PC-9 (cell line): Measurements from ENCODE around the gene PITRM1.

Source experiments
- EZH2 ChIP-seq: fragments of 200-600 bp; sonication (generic); IDR thresholded peaks from 2 replicates; pipeline ENCODE4 v1.8.0; 2017; ENCODE audit warnings: antibody characterized with exemption, low read depth
- TF ChIP-seq, protein P1 (sequence below): fragments of 200-600 bp; sonication (generic); conservative IDR thresholded peaks from 2 replicates; pipeline ENCODE4 v1.6.1; 2017; ENCODE audit warnings: mixed run types, antibody characterized with exemption, mild to moderate bottlenecking, moderate library complexity

GRCh38 chr10:3129581-3130340 lies 42.8 kb downstream of the PITRM1 start:
- TF ChIP-seq, protein P1, sequence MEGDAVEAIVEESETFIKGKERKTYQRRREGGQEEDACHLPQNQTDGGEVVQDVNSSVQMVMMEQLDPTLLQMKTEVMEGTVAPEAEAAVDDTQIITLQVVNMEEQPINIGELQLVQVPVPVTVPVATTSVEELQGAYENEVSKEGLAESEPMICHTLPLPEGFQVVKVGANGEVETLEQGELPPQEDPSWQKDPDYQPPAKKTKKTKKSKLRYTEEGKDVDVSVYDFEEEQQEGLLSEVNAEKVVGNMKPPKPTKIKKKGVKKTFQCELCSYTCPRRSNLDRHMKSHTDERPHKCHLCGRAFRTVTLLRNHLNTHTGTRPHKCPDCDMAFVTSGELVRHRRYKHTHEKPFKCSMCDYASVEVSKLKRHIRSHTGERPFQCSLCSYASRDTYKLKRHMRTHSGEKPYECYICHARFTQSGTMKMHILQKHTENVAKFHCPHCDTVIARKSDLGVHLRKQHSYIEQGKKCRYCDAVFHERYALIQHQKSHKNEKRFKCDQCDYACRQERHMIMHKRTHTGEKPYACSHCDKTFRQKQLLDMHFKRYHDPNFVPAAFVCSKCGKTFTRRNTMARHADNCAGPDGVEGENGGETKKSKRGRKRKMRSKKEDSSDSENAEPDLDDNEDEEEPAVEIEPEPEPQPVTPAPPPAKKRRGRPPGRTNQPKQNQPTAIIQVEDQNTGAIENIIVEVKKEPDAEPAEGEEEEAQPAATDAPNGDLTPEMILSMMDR = no peak
- no peak for TF ChIP-seq EZH2
